ENCODE measurements around the gene ZNF660.
A peak's percentile ranks its signal among the peaks of the same experiment; 100 is the strongest.

The ZNF660 gene

DNA sequence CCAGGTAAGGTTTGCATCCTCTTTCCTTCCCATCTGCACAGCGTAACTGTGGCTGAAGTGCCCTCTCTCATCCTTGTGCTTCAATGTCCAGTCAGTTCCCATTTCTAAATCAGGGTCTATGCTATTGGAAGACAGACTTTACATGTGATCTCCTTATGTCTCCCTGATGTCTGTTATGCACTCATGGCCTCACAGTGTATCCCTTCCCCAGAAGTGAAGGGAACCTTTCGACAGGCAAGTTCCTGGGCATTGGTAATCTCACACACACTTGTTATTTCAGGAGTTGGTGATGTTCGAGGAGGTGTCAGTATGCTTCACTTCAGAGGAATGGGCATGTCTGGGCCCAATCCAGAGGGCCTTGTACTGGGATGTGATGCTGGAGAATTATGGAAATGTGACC is 47.4 kb downstream of the ZNF660 start:
- DNase-seq (ENCODE audit: low read depth) = no peak

DNA sequence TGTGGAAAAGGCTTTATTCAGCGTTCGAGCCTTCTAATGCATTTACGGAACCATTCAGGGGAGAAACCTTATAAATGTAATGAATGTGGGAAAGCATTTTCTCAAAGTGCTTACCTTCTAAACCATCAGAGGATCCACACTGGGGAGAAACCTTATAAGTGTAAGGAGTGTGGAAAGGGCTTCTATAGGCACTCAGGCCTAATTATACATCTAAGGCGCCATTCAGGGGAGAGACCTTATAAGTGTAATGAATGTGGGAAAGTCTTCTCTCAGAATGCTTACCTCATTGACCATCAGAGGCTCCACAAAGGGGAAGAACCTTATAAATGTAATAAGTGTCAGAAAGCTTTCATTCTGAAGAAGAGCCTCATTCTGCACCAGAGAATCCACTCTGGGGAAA is 57.6 kb downstream of the ZNF660 start:
- DNase-seq (ENCODE audit: low read depth) = no peak

DNA sequence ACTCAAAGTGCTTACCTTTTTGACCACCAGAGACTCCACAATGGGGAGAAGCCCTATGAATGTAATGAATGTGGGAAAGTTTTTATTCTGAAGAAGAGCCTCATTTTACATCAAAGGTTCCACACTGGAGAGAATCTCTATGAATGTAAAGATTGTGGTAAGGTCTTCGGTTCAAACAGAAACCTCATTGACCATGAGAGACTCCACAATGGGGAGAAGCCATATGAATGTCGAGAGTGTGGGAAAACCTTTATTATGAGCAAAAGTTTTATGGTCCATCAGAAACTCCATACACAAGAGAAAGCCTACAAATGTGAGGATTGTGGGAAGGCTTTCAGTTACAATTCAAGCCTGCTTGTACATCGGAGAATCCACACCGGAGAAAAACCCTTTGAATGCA is 58.3 kb downstream of the ZNF660 start:
- DNase-seq (ENCODE audit: low read depth) = no peak

DNA sequence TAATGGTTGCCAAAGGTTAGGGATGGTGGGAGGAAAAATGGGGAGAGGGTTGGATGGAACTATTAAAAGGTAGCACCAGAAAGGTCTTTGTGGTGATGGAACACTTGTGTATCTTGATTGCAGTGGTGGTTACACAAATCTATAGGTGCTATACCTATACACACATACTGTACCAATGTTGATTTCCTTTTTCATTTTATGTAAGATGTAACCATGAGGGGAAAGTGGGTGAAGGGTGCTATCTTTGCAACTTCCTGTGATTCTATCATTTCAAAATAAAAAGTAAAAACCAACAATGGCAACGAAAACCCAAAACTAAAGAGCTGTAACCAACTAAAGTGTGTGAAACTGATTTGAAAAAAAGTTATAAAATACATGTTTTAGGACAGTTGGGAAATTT is 63.0 kb downstream of the ZNF660 start:
- no peak for DNase-seq (ENCODE audit: low read depth)

DNA sequence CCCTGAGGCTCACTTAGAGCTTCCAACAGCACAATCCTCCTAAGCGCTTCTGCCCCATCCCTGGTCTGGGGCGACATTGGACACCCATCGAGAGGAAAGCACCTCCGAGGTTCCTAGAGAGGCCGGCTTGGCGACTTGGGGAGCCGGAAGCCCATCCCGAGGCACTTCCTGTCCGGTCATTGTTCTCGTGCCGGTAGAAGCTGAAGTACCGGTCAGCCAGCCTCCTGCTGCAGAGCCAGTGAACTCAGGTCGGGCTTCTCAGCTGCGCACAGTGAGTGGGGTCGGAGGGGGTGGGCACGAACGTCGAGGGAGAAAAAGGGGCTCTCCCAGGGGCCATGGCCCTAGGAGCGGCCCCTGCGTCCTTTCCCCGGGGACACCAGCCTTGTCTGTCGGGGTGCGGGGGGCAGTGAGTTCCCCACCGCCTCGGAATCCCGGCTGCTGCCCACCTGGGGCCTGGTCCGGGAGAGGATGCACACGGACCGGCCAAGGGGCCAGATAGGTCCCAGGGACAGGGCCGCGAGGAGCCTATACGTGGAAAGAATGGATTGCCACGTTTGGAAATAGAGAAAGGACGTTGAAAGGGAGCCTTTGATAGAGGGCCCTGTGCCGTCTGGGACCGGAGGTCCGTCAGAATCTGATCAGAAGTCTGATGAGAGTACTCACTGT is 63.9 kb downstream of the ZNF660 start, which contains the start of gene ZNF35:
Gene ZNF35 (plus strand): TSS at position 169 of the 666 bp plus-strand sequence. CDS start 2,336 bp downstream, outside the sequence.
- peak; percentile 81 for DNase-seq (ENCODE audit: low read depth)
